Non-pigmented ciliary epithelial cell (primary cell): ENCODE data around the gene FAAP20.
"Not testable (repeated sequence)": the region's sequence is repeated elsewhere in the genome, so short reads cannot be mapped to it uniquely, and the experiment has no call there.

Experiments used
- DNase-seq: peaks from one replicate; pipeline ENCODE4 v3.0.0-alpha.2; 2010; ENCODE audit warnings: low read depth

Gene FAAP20

DNA sequence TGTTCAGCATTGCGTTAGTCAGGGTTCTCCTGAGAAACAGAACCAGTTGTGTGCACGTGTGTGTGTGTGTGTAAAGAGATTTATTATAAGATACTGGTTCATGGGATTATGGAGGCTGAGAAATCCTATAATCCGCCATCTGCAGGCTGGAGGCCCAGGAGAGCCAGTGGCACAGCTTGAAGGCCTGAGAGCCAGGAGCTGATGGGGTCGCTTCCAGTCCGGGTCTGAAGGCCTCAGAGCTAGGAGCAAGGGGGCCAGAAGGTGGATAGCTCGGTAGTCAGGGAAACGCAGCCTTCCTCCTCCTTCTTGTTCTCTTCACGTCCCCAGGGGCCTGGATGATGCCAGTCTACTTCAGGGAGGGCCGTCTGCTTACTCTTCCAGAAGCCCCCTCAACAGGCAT is 37.7 kb downstream of the FAAP20 start:
- no peak for DNase-seq

DNA sequence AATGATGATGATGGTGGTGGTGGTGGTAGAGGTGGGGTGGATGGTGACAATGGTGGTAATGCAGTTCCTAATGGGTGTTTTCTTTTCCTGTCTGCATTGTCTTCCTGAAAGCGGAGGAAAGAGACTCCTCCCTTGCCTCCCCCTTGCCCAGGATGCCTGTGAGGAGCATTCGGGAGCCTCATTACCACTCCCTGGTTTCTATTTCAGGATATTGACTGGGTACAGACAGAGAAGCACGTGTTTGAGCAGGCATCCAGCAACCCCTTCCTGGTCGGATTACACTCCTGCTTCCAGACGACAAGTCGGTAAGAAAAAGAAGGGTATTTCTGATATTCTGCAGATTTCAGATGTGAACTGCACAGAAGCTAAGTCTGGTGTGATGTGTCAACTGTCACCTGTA is 38.8 kb downstream of the FAAP20 start:
- DNase-seq, result no peak

DNA sequence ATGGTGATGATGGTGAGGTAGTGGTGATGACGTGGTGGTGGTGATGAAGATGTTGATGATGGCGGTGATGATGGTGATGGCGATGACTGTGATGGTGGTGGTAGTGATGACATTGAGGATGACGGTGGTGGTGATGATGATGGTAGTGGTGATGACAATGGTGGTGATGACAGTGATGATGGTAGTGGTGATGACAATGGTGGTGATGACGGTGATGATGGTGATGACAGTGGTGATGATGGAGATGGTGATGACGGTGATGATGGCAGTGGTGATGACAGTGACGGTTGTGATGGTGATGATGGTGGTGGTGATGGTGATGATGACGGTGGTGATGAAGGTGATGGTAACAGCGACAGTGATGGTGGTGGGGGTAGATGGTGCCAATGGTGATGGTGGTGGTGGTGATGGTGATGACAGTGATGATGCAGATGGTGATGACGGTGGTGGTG is 39.4 kb downstream of the FAAP20 start:
- no peak for DNase-seq

DNA sequence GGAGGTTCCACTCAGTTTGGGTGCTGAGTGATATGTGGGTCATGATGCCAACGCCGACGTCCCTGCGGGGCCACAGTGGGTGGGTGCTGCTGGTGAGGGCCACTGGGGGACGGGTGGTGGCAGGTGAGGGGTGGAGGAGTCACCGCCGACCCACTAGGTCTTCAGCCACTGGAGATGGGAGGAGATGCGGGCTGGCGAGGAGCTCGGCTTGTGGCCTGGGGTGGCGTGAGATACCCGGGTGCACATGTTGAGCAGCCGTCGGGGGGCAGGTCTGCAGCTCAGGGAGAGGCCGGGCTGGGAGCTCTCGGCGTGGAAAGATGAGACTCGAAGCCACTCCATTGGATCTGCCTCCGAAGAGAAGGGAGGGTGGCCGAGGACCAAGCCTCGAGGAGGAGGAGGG is 40.5 kb downstream of the FAAP20 start:
- DNase-seq, result no peak

DNA sequence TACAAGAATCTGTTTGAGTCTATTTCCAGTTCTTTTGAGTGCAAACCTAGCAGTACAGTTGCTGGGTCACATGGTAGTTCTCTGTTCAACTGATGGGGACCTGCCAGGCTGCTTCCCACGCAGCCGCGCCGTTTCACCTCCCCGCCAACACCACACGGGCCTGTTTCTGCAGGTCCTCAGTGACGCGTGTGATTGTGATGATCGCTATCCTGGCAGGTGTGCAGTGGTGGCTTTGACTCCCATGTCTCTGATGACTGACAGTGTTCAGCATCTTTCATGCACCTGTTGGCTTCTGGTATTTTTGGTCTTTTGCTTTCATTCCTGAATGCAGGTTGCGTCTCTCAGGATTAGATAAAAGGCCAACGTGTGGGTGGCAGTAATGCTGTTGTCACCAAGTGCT is 41.6 kb downstream of the FAAP20 start:
- DNase-seq, result no peak

DNA sequence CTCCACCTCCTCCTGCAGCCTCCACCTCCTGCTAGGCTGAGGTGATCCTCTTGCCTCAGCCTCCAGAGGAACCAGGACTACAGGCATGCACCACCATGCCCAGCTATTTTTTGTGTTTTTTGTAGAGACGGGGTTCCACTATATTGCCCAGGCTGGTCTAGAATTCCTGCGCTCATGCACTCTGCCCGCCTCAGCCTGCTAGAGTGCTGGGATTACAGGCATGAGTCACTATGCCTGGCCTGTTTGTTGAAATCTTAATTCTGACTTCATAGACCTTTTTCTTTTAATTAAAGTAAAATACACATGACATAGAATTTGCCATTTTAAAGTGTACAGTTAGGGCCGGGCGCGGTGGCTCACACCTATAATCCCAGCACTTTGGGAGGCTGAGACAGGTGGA is 42.7 kb downstream of the FAAP20 start:
- no peak for DNase-seq

DNA sequence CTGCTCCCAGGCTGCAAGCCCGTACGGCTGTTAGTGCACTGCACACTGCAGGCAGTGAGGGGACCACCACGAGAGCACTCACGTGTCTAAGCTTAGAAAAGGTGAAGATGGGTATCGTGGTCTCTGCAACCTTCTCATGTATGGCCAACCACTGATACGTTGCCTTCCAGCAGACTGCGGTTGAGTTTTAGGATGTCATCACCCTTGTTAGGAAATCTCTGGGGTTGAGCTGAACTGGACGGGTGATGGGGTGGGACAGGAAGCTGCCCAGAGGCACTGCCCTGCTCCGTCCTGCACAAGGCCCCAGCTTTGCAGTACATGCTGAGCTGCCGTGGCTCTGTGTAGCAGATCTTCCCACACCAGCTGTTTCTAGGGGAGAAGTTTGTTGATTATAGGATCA is 43.3 kb downstream of the FAAP20 start:
- no peak for DNase-seq

DNA sequence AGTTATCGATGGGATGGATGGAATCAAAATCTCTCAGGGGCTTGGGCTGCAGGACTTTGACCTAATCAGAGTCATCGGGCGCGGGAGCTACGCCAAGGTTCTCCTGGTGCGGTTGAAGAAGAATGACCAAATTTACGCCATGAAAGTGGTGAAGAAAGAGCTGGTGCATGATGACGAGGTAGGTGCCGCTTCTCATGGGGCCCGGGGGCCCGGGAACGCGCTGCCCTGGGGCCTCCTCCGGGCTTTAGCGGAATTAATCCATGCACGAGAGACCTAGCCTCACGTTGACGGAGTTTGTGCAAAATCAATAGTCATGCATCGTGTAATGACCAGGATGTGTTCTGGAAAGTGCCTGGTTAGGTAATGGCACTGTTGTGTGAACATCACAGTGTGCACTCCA is 43.8 kb downstream of the FAAP20 start:
- DNase-seq, result no peak

DNA sequence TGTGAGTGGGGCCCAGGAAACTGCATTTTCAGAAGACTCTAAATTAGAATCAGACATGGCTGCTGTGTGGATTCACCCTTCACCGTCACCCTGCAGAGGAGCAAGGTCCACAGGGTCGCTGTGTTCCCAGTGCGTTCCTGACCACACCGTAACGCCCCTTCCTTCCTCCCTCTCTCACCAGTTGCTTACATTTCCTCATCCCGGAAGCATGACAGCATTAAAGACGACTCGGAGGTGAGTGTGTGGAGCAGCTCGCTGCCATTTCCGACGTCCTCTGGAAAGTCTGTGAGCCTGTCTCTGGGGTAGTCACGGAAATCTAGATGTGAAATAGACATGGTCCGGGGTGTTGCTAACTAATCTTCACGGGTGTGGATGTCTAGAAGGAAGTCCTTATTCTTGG is 45.9 kb downstream of the FAAP20 start:
- no peak for DNase-seq

DNA sequence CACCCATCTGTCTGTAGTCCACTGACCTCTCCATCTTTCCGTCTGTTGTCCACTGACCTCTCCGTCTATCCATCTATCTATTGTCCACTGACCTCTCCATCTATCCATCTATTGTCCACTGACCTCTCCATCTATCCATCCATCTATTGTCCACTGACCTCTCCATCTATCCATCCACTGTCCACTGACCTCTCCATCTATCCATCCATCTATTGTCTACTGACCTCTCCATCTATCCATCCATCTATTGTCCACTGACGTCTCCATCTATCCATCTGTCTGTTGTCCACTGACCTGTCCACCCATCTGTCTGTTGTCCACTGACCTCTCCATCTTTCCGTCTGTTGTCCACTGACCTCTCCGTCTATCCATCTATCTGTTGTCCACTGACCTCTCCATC is 46.7 kb downstream of the FAAP20 start:
- DNase-seq, result not testable (repeated sequence)

DNA sequence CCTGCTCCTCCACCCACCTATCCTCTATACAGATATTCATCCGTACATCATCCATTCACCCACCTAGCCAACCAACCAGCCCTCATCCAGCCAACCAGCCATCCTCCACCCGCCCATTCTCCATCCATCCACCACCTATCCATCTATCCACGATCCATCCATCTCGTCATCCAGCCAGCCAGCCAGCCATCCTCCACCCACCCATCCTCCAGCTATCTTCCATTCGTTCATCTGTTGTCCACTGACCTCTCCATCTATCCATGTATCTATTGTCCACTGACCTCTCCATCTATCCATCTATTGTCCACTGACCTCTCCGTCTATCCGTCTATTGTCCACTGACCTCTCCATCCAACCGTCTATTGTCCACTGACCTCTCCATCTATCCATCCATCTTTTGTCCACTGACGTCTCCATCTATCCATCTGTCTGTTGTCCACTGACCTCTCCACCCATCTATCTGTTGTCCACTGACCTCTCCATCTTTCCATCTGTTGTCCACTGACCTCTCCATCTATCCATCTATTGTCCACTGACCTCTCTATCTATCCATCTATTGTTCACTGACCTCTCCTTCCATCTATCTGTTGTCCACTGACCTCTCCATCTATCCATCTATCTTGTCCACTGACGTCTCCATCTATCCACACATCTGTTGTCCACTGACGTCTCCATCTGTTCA is 47.6 kb downstream of the FAAP20 start:
- DNase-seq, result no peak

DNA sequence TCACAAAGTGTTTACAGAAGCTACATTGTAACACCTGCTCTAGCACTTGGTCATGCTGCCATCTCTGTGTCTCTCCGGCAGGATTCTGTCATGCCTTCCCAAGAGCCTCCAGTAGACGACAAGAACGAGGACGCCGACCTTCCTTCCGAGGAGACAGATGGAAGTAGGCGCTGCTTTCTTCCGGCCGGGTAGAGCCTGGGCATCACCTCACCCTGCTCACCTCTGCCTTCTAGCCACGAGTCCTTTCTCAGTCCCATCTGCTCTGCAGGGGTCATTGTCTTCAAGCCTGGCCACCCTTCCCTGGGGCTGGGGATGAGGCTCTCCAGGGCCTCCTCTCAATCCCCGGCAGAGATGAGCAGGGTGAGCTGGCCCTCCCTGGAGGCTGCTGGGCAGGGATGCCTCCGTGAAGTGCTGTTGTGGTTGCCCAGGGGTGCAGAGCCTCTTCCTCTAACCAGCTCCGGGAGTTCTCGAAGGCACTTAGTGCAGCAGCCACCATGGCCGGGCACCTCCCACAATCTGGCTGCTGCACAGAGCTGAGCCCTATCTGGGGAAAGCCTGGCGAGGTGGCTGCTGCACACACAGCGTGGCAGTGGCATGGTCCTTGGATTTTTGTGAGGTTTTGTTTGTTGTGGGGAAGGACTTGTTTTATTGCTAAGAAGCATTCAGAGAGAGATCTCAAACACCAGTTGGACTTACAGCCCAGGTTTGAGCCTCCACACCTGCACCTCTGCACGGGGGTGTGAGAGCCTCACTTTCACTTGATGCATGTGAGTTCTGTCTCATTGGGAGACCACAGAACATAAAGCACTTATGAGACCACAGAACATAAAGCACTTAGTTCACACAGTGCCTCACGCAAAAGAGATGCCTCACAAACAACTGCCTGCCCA is 48.4 kb downstream of the FAAP20 start:
- no peak for DNase-seq

DNA sequence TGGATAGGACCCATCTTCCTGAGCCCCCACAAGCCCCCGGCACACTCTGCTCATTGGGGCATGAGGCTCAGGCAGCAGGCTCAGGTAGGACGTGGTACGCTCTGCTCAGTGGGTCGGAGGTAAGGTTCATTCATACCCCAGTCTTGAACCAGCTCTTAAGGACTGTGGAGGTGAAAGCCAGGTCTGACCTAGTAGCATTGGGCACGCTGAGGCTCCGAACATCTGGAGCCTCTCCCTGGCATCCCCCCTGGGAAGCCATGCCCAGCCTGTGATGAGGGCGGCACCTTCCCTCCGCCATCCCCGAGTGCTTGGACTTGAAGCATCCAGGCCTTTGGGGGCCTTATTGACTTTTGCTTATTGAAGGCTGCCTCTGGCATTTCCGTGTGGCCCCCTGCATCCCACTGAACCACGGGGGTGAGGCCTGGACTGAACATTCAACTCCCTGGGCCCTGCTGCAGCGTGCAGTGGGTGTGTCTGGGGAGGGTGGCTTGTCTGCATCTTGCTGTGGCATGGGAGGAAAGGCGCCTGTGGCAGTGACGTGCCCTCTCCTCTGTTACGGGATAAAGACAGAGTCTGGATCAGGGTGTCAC is 50.0 kb downstream of the FAAP20 start:
- no peak for DNase-seq

DNA sequence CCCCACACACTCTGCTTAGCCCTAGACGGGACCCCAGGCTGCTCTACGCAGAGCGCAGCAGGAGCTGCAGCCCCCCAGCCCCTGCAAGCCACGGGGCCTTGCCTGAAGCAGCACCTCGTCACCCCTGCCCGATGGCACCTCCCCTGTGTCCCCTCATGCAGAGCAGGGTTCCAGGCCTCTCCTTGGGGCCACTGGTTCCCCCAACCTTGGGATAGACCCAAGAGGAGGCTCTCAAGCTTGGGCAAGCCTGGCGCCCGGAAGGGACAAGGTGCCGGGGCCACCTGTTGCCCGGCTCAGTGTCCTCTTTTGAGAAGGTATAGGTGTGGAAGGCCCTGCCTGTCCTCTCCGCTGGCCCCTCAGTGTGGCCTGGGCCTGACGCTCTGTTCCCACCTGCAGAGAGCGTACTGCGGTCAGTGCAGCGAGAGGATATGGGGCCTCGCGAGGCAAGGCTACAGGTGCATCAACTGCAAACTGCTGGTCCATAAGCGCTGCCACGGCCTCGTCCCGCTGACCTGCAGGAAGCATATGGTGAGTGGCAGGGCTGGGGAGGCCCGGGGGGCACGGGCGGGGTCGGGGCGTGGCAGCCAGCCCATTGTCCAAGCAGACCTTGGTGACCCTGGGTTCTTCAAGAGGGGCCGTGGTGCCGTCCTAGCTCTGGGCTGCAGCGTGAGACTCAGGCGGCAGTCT is 50.6 kb downstream of the FAAP20 start:
- no peak for DNase-seq

DNA sequence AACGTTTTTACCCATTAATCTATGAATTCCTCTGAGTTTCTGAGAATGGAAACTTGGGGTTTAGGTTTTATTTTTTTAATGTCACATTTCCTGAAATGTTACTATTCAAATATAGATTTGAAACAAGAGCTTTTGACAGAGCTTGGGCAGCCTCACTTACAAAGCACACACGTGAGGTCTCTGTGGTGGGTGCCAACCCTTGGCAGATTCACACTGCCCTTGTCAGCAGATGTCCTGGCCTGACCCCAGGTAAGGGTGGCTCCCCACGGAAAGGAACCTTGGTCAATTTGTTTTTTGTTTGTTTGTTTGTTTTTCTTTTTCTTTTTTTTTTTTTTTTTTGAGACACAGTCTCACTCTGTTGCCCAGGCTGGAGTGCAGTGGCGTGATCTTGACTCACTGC is 53.5 kb downstream of the FAAP20 start:
- no peak for DNase-seq
